H1 (cell line): ENCODE data around the gene BCL2.

Source experiments
- BCL11A ChIP-seq, 2 experiments: IDR thresholded peaks; one replicate each; pipeline ENCODE4 v1.6.1; 2011; ENCODE audit warnings: low read depth in 2 of 2, low read length in 2 of 2, mild to moderate bottlenecking in 2 of 2
- CEBPB ChIP-seq: IDR thresholded peaks from 2 replicates; pipeline ENCODE4 v1.6.1; 2012; ENCODE audit warnings: low read depth, low read length
- CHD1 ChIP-seq: IDR thresholded peaks from 2 replicates; pipeline ENCODE4 v1.6.1; 2012; ENCODE audit warnings: low read depth, low read length, improper control_type of control experiment
- CREB1 ChIP-seq: IDR thresholded peaks from 2 replicates; pipeline ENCODE4 v1.6.1; 2012; ENCODE audit warnings: inconsistent platforms
- EP300 ChIP-seq, 2 experiments: IDR thresholded peaks; 1 replicate in 1 of 2; 2 replicates in 1 of 2; pipeline ENCODE4 v1.6.1; 2011 to 2012; ENCODE audit warnings: low read depth in 2 of 2, low read length in 2 of 2, mild to moderate bottlenecking in 2 of 2, borderline replicate concordance in 1 of 2, inconsistent platforms in 1 of 2, moderate library complexity in 1 of 2
- EZH2 ChIP-seq: fragments of 200-600 bp; sonication (generic); IDR thresholded peaks from 2 replicates; pipeline ENCODE4 v1.7.1; 2012; ENCODE audit warnings: low read depth, mild to moderate bottlenecking, moderate library complexity, low read length, inconsistent platforms; ENCODE audit not compliant: severe bottlenecking
- POLR2AphosphoS5 ChIP-seq: IDR thresholded peaks from 2 replicates; pipeline ENCODE4 v1.6.1; 2011; ENCODE audit warnings: low read depth, low read length
- TAF1 ChIP-seq: IDR thresholded peaks from 2 replicates; pipeline ENCODE4 v1.6.1; 2011; ENCODE audit warnings: mild to moderate bottlenecking, low read depth, low read length
- YY1 ChIP-seq: IDR thresholded peaks from 2 replicates; pipeline ENCODE4 v1.6.1; 2011; ENCODE audit warnings: low read depth, mild to moderate bottlenecking, low read length
- TF ChIP-seq, protein P1 (sequence below), 3 experiments: IDR thresholded peaks; 1 replicate in 2 of 3; 2 replicates in 1 of 3; pipeline versions ENCODE4 v1.5.1 to v1.6.1; 2011; ENCODE audit warnings: low read length in 3 of 3, mild to moderate bottlenecking in 3 of 3, inconsistent platforms in 2 of 3, low read depth in 1 of 3, moderate library complexity in 1 of 3; ENCODE audit not compliant: insufficient read depth in 1 of 3; ENCODE audit errors: control extremely low read depth in 1 of 3
- TF ChIP-seq, protein P2 (sequence below): IDR thresholded peaks from 2 replicates; pipeline ENCODE4 v1.6.1; 2011; ENCODE audit warnings: low read depth, mild to moderate bottlenecking, low read length; ENCODE audit not compliant: insufficient read depth
- TF ChIP-seq, protein P3 (sequence below): IDR thresholded peaks from 2 replicates; pipeline ENCODE4 v1.6.1; 2012; ENCODE audit warnings: low read length, inconsistent platforms

GRCh38 chr18:63177259-63177658 is 142.3 kb downstream of the BCL2 start:
- TF ChIP-seq EP300 (IDR thresholded peaks at IDR 0.05; ENCODE audit: borderline replicate concordance in 1 of 2, low read depth in 2 of 2, low read length in 2 of 2) (no peak), CHD1 (no peak), YY1 (no peak), POLR2AphosphoS5 (no peak), CREB1 (no peak), TAF1 (no peak), CEBPB (no peak), BCL11A (IDR thresholded peaks at IDR 0.05; ENCODE audit: low read depth in 2 of 2, low read length in 2 of 2) (no peak), EZH2 (no peak)
- TF ChIP-seq, protein P1, sequence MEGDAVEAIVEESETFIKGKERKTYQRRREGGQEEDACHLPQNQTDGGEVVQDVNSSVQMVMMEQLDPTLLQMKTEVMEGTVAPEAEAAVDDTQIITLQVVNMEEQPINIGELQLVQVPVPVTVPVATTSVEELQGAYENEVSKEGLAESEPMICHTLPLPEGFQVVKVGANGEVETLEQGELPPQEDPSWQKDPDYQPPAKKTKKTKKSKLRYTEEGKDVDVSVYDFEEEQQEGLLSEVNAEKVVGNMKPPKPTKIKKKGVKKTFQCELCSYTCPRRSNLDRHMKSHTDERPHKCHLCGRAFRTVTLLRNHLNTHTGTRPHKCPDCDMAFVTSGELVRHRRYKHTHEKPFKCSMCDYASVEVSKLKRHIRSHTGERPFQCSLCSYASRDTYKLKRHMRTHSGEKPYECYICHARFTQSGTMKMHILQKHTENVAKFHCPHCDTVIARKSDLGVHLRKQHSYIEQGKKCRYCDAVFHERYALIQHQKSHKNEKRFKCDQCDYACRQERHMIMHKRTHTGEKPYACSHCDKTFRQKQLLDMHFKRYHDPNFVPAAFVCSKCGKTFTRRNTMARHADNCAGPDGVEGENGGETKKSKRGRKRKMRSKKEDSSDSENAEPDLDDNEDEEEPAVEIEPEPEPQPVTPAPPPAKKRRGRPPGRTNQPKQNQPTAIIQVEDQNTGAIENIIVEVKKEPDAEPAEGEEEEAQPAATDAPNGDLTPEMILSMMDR (IDR thresholded peaks at IDR 0.05; ENCODE audit: control extremely low read depth in 1 of 3, insufficient read depth in 1 of 3, low read depth in 1 of 3, low read length in 3 of 3) = no peak
- TF ChIP-seq, protein P2, sequence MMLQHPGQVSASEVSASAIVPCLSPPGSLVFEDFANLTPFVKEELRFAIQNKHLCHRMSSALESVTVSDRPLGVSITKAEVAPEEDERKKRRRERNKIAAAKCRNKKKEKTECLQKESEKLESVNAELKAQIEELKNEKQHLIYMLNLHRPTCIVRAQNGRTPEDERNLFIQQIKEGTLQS = no peak
- TF ChIP-seq, protein P3, sequence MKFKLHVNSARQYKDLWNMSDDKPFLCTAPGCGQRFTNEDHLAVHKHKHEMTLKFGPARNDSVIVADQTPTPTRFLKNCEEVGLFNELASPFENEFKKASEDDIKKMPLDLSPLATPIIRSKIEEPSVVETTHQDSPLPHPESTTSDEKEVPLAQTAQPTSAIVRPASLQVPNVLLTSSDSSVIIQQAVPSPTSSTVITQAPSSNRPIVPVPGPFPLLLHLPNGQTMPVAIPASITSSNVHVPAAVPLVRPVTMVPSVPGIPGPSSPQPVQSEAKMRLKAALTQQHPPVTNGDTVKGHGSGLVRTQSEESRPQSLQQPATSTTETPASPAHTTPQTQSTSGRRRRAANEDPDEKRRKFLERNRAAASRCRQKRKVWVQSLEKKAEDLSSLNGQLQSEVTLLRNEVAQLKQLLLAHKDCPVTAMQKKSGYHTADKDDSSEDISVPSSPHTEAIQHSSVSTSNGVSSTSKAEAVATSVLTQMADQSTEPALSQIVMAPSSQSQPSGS = no peak
